ENCODE results near the gene FBXL2. TPM values are rescaled to one million over a fixed set of nuclear protein-coding genes. Genes with fewer than 3 reads are reported as not detected.

Gene FBXL2
- total RNA-seq, 4 donors from 2014 or later = 9.3 to 14.4 (median 12.2) TPM

- 40 to 90% methylated on average over 1 to 4 of the region's 4 CpGs for WGBS, 2 donors (ENCODE audit: low coverage in 1 of 2)
- Histone ChIP-seq H3K4me1 (no peaks in the 10 kb centered on the region), H3K36me3 (no peaks in the 10 kb centered on the region), H3K9me3 (peaks cover 0 to 16% (median 0%) of the 10 kb centered on the region in 3 donors), H3K4me3 (no peak overlapping the region), H3K27me3 (no peaks in the 10 kb centered on the region), H3K27ac (no peak overlapping the region)
- ATAC-seq = no peak
- no peak for TF ChIP-seq POLR2AphosphoS5 (IDR thresholded peaks at IDR 0.05)
- no peak for TF ChIP-seq EP300 (IDR thresholded peaks at IDR 0.05)
- TF ChIP-seq CTCF (IDR thresholded peaks at IDR 0.05) = no peak
- no peak for TF ChIP-seq POLR2A (IDR thresholded peaks at IDR 0.05)
Measured at GRCh38 chr3:33271324-33271723, 5.9 kb upstream of the FBXL2 start.

GRCh38 chr3:33273628-33274027, 3.6 kb upstream of the FBXL2 start:
- 81 to 91% methylated on average over 3 of the region's 3 CpGs for WGBS, 2 donors (ENCODE audit: low coverage in 1 of 2)
- Histone ChIP-seq H3K9me3 (peaks cover 0 to 12% (median 0%) of the 10 kb centered on the region in 3 donors), H3K4me1 (peaks cover 0 to 18% (median 0%) of the 10 kb centered on the region in 3 donors), H3K27ac (no peak overlapping the region), H3K27me3 (peaks cover 4% of the 10 kb centered on the region), H3K36me3 (no peaks in the 10 kb centered on the region), H3K4me3 (no peak overlapping the region)
- ATAC-seq = no peak
- TF ChIP-seq CTCF (IDR thresholded peaks at IDR 0.05) (no peak), POLR2A (IDR thresholded peaks at IDR 0.05) (no peak), POLR2AphosphoS5 (IDR thresholded peaks at IDR 0.05) (no peak), EP300 (IDR thresholded peaks at IDR 0.05) (no peak)

GRCh38 chr3:33278163-33278562, 921 bp downstream of the FBXL2 start:
- ATAC-seq = peak; percentile 36
- H3K36me3 ChIP-seq = no peaks in the 10 kb centered on the region
- 9 to 23% methylated on average over 4 to 8 of the region's 11 CpGs for WGBS, 2 donors (ENCODE audit: low coverage in 1 of 2)
- H3K27ac ChIP-seq = peak overlapping the region in 1 of 4 donors; percentile 82
- peak overlapping the region; percentile 65 to 91 for H3K4me3 ChIP-seq
- H3K27me3 ChIP-seq = peaks cover 4% of the 10 kb centered on the region
- no peaks in the 10 kb centered on the region for H3K9me3 ChIP-seq
- peaks cover 0 to 26% (median 0%) of the 10 kb centered on the region in 3 donors for H3K4me1 ChIP-seq
- no peak for TF ChIP-seq POLR2AphosphoS5 (IDR thresholded peaks at IDR 0.05)
- TF ChIP-seq POLR2A (IDR thresholded peaks at IDR 0.05) = no peak
- no peak for TF ChIP-seq CTCF (IDR thresholded peaks at IDR 0.05)
- no peak for TF ChIP-seq EP300 (IDR thresholded peaks at IDR 0.05)

DNA sequence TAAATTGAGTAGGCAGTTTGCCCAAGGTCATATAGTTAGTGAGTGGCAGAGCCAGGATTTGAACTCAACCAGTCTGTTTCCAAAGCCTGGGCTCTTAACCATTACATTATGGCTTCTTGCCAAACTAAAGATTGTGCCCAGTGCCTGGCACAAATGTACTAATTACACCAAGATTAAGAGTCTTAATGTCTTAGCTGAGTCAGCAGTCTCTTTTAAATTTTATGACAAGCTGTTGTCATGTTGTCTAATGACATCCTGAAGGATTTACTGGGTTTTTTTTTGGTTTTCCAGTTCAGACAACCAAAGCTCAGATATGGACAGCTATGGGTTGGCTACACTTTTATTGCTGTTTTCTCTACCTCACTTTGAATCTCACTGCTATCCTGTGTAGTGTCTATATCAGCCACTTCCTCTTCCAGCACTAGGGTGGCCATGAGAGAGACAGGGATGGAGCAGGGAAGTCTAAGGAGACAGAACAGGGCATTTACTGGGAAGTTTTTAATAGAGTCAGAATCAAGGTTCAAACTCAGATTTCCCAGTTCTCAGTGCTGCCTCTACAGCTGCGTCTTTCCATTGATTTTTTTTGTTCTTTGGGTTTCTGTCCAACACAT, 10.5 kb downstream of the FBXL2 start:
- H3K27me3 ChIP-seq = no peaks in the 10 kb centered on the region
- no peak overlapping the region for H3K27ac ChIP-seq
- H3K36me3 ChIP-seq = peaks cover 0 to 4% of the 10 kb centered on the region in 2 donors
- no peak for TF ChIP-seq POLR2AphosphoS5 (IDR thresholded peaks at IDR 0.05)
- no peak for TF ChIP-seq POLR2A (IDR thresholded peaks at IDR 0.05)
- no peak for TF ChIP-seq CTCF (IDR thresholded peaks at IDR 0.05)
- TF ChIP-seq EP300 (IDR thresholded peaks at IDR 0.05) = no peak
- H3K4me1 ChIP-seq = no peaks in the 10 kb centered on the region
- no peak for ATAC-seq
- WGBS, 2 donors (ENCODE audit: low coverage in 1 of 2) = 100% methylated on average over 1 of the region's 1 CpG
- peaks cover 0 to 29% (median 0%) of the 10 kb centered on the region in 3 donors for H3K9me3 ChIP-seq
- H3K4me3 ChIP-seq = no peak overlapping the region
